Ureter (tissue), 1 donor: Measurements from ENCODE around the gene SLC9A3. TPM values are rescaled to one million over a fixed set of nuclear protein-coding genes. Genes with fewer than 3 reads are reported as not detected.

Experiments
- total RNA-seq: library from RNA; stranded (reverse); gene quantifications from one replicate; pipeline ENCODE4 v1.2.4, GENCODE V29; 2023
- donor health status: DM: yes; HTN: yes; CAD: no.

SLC9A3 gene
- total RNA-seq, 1 donor from 2014 or later: 1.1 TPM

Other genes starting within 250 kb of the SLC9A3 start
- 7.4 TPM for gene AHRR, start 202.7 kb downstream of the SLC9A3 start, total RNA-seq
- gene EXOC3, start 81.3 kb downstream of the SLC9A3 start, total RNA-seq: 63.3 TPM
- gene CEP72, start 87.9 kb upstream of the SLC9A3 start, total RNA-seq: 10.9 TPM
- gene TPPP, start 168.9 kb upstream of the SLC9A3 start, total RNA-seq: 7.5 TPM